ENCODE data around the gene FAM118A. TPM values are rescaled to one million over a fixed set of nuclear protein-coding genes. Genes with fewer than 3 reads are reported as not detected.

FAM118A gene
- total and polyA plus RNA-seq, 2 of the 8 experiments (the other 6 are each of a cell fraction or from before 2014, with no cell fraction given), result 8.5 to 18.6 TPM

- 85% methylated on average over 8 of the region's 8 CpGs; no CpG with 5 or more reads in 1 of the 2 experiments for WGBS, 2 experiments (ENCODE audit: extremely low coverage in 1 of 2, insufficient coverage in 1 of 2, insufficient read length in 1 of 2, insufficient replicate concordance in 2 of 2, low coverage in 1 of 2, low lambda C conversion rate in 2 of 2, missing lambda C conversion rate in 1 of 2)
- H3K23me2 ChIP-seq (ENCODE audit: low read depth, low read length), result no peaks in the 10 kb centered on the region
- H3K9ac ChIP-seq (replicated peaks in 1 of 4; ENCODE audit: extremely low read depth in 1 of 4, low read depth in 3 of 4, low read length in 3 of 4), result no peak overlapping the region
Measured at GRCh38 chr22:45340323-45340722, 30.6 kb downstream of the FAM118A start.

More at GRCh38 chr22:45340323-45340722, 30.6 kb downstream of the FAM118A start:
- no peak overlapping the region for H3K56ac ChIP-seq (replicated peaks; ENCODE audit: insufficient read length, low read depth, low read length)
- TF ChIP-seq KDM4A (IDR thresholded peaks at IDR 0.05; ENCODE audit: low read depth, low read length, severe bottlenecking), result no peak
- no peak for TF ChIP-seq GABPA (IDR thresholded peaks at IDR 0.05; ENCODE audit: borderline replicate concordance, insufficient read depth, low read length)
- no peak for TF ChIP-seq PHF8 (conservative IDR thresholded peaks at IDR 0.05; ENCODE audit: low read depth, low read length)
- no peak for TF ChIP-seq SP4 (IDR thresholded peaks at IDR 0.05; ENCODE audit: low read length)
- TF ChIP-seq CEBPB (IDR thresholded peaks at IDR 0.05; ENCODE audit: low read depth, low read length), result 0 out of 2 replicates have a peak, but pooled peaks have one; percentile 40
- no peak overlapping the region for H3K14ac ChIP-seq (ENCODE audit: insufficient read length)
- H4K8ac ChIP-seq (ENCODE audit: extremely low read depth, insufficient read depth, low read length), result no peak overlapping the region
- H3K36me3 ChIP-seq (ENCODE audit: control insufficient read depth in 2 of 4, insufficient read depth in 4 of 4, low read length in 3 of 4), result peaks cover 0 to 22% (median 4%) of the 10 kb centered on the region in 4 experiments; a peak in 4 of 8 replicates
- CTCF ChIA-PET (ENCODE audit: partially characterized antibody), result interaction anchor here (0.6 to 1.6 kb wide), 3 partner anchors 9 to 622 kb away, joined by 3 to 5 read pairs (median 3); no protein-coding TSS in a partner anchor
- no peak overlapping the region for H2AK5ac ChIP-seq (ENCODE audit: low read depth, low read length)
- no peak overlapping the region for H4K5ac ChIP-seq (ENCODE audit: insufficient read length, low read depth, low read length)
- no peak overlapping the region for H4K91ac ChIP-seq (replicated peaks; ENCODE audit: insufficient read length, low read length)
- no peak overlapping the region for H2AFZ ChIP-seq (ENCODE audit: low read length)
- no peaks in the 10 kb centered on the region for H3K4me1 ChIP-seq (replicated peaks in 1 of 4; ENCODE audit: control insufficient read depth in 3 of 4, insufficient read depth in 4 of 4, low read length in 3 of 4)
- H3K18ac ChIP-seq (ENCODE audit: extremely low read depth, low read length), result no peak overlapping the region
- H2BK15ac ChIP-seq (ENCODE audit: low read length), result no peak overlapping the region
- no peak for DNase-seq (ENCODE audit: low read depth in 1 of 2, low spot score in 2 of 2)
- no peaks in the 10 kb centered on the region for H3K79me1 ChIP-seq (ENCODE audit: low read depth, low read length)
- H3K9me3 ChIP-seq (ENCODE audit: insufficient read depth in 2 of 2, low read depth in 1 of 2, low read length in 1 of 2), result no peaks in the 10 kb centered on the region
- H4K20me1 ChIP-seq (replicated peaks in 1 of 2; ENCODE audit: control insufficient read depth in 1 of 2, insufficient read depth in 2 of 2, low read length in 2 of 2), result peaks cover 0 to 2% of the 10 kb centered on the region in 2 experiments
- no peaks in the 10 kb centered on the region for H3K79me2 ChIP-seq (ENCODE audit: control insufficient read depth in 1 of 2, insufficient read depth in 2 of 2, low read length in 2 of 2)
- H2BK12ac ChIP-seq (ENCODE audit: low read depth, low read length), result no peak overlapping the region
- FAIRE-seq, result no peak
- H3K27ac ChIP-seq (ENCODE audit: low read depth, low read length), result no peak overlapping the region
- H3K23ac ChIP-seq (ENCODE audit: insufficient read length), result no peak overlapping the region
- no peak overlapping the region for H3K4ac ChIP-seq (replicated peaks; ENCODE audit: insufficient read length, low read depth, low read length)
- H3K4me2 ChIP-seq (ENCODE audit: insufficient read depth in 1 of 2, low read depth in 2 of 2, low read length in 2 of 2), result no peak overlapping the region
- no peaks in the 10 kb centered on the region for H3K27me3 ChIP-seq (replicated peaks in 1 of 4; ENCODE audit: control insufficient read depth in 3 of 4, extremely low read depth in 1 of 4, insufficient read depth in 3 of 4, low read length in 3 of 4)
- H2BK5ac ChIP-seq (ENCODE audit: low read depth, low read length), result no peak overlapping the region
- H3K4me3 ChIP-seq (ENCODE audit: extremely low read depth in 1 of 4, insufficient read depth in 2 of 4, low read depth in 3 of 4, low read length in 4 of 4), result no peak overlapping the region
- POLR2A ChIA-PET (ENCODE audit: partially characterized antibody), result no interaction called here
- no peak overlapping the region for H2BK120ac ChIP-seq (replicated peaks; ENCODE audit: low read depth, low read length)
- H2BK20ac ChIP-seq (ENCODE audit: low read length), result no peak overlapping the region
